Coronary artery (tissue), 2 donors: ENCODE measurements around the gene STAP2.

ENCODE experiments used
- DNase-seq: peaks from one replicate; pipeline ENCODE4 v3.0.0-alpha.2; 2017; ENCODE audit warnings: low spot score
- H3K27ac ChIP-seq, 2 donors: fragments of 200-600 bp; sonication (generic); one replicate each; pipeline ENCODE4 v1.5.1; 2016 to 2019
- H3K4me3 ChIP-seq: fragments of 200-600 bp; sonication (generic); 2 replicates; pipeline ENCODE4 v1.5.1; 2016; ENCODE audit warnings: mild to moderate bottlenecking, moderate library complexity
- TF ChIP-seq, protein P1 (sequence below): fragments of 200-600 bp; sonication (generic); IDR thresholded peaks from one replicate; pipeline ENCODE4 v1.5.1; 2019; ENCODE audit warnings: antibody characterized with exemption

Gene STAP2

DNA sequence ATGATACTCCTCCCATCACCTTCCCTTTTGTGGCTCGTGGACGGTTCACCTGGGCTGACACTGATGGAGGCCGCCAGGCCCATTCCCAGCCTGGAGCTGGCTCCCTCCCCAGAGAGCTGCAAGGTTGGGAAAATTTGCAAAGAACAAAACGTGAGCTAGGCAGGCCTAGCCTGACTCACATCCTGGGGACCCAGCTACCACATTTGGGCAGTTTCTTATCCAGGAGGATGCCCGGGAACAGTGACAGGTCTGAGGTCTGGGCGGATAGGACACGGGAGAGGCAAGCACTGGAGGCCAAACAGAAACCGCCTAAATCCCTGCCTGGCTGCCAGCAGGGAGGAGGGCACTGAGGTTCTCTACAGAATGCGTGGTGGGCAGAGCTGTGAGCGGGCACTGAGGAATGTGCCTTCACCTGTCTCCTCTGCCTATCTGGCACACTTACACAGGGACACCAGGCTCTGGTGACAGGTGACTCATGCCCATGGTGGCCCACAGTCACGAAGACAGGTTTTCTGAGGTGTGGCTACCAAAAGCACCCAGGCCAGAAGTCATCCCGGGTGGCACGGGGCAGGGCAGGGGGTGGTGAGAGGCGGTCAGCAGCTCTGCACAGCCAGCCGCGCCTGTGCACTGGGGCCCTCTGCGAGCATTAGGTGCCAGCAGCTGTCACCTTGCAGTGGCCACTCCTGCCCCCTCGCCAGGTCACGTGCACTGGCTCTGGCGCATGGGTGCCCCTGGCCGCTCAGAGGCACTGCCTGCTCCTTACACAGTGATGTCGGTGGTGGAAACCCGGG, 38.6 kb upstream of the STAP2 start:
- peak overlapping the region in 1 of 2 donors; percentile 97 for H3K27ac ChIP-seq
- no peak overlapping the region for H3K4me3 ChIP-seq

DNA sequence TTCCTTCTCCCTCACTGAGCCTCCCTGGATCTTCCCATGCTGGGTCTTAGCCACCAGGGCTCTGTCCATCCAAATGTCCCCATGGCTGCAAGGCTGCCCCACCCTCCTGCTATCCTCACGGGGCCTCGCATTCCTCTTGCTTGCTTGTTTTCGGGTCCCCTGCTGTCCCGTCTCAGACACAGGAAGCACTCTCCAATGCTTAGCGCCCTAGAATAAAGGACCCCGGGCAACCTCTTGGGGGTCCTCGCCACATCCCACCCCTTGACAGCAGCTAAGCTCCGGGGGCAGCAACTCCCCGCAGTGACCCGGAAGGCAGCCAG, 38.0 kb upstream of the STAP2 start:
- H3K27ac ChIP-seq = peak overlapping the region in 1 of 2 donors; percentile 97
- DNase-seq = no peak
- TF ChIP-seq, protein P1, sequence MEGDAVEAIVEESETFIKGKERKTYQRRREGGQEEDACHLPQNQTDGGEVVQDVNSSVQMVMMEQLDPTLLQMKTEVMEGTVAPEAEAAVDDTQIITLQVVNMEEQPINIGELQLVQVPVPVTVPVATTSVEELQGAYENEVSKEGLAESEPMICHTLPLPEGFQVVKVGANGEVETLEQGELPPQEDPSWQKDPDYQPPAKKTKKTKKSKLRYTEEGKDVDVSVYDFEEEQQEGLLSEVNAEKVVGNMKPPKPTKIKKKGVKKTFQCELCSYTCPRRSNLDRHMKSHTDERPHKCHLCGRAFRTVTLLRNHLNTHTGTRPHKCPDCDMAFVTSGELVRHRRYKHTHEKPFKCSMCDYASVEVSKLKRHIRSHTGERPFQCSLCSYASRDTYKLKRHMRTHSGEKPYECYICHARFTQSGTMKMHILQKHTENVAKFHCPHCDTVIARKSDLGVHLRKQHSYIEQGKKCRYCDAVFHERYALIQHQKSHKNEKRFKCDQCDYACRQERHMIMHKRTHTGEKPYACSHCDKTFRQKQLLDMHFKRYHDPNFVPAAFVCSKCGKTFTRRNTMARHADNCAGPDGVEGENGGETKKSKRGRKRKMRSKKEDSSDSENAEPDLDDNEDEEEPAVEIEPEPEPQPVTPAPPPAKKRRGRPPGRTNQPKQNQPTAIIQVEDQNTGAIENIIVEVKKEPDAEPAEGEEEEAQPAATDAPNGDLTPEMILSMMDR = no peak
- H3K4me3 ChIP-seq = no peak overlapping the region

More for the DNA sequence above, 38.6 kb upstream of the STAP2 start:
- DNase-seq = no peak
- TF ChIP-seq, protein P1 = no peak

DNA sequence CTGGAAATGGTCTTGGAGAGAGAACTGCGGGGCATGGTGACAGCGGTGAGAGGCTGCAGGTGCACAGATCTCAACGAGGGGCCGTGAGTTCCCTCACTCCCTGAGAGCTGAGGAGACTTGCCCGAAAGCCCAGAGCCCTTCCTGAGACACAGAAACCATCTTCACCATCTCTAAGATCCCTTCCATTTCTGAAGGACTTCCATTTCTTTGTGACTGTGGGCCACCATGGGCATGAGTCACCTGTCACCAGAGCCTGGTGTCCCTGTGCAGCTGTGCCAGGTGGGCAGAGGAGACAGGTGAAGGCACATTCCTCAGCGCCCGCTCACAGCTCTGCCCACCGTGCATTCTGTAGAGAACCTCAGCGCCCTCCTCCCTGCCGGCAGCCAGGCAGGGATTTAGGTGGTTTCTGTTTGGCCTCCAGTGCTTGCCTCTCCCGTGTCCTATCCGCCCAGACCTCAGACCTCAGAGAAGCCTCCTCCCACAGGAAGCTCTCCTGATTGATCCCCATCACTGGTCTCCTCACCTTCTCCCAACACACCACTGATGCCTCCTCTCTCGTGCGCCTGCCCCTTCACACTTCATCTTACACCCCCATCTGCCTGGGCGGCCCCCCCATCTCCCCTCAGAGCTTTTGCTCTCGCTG, 37.5 kb upstream of the STAP2 start:
- peak overlapping the region; percentile 15 to 97 for H3K27ac ChIP-seq
- no peak for DNase-seq
- TF ChIP-seq, protein P1 = no peak
- peak overlapping the region; percentile 3 for H3K4me3 ChIP-seq

DNA sequence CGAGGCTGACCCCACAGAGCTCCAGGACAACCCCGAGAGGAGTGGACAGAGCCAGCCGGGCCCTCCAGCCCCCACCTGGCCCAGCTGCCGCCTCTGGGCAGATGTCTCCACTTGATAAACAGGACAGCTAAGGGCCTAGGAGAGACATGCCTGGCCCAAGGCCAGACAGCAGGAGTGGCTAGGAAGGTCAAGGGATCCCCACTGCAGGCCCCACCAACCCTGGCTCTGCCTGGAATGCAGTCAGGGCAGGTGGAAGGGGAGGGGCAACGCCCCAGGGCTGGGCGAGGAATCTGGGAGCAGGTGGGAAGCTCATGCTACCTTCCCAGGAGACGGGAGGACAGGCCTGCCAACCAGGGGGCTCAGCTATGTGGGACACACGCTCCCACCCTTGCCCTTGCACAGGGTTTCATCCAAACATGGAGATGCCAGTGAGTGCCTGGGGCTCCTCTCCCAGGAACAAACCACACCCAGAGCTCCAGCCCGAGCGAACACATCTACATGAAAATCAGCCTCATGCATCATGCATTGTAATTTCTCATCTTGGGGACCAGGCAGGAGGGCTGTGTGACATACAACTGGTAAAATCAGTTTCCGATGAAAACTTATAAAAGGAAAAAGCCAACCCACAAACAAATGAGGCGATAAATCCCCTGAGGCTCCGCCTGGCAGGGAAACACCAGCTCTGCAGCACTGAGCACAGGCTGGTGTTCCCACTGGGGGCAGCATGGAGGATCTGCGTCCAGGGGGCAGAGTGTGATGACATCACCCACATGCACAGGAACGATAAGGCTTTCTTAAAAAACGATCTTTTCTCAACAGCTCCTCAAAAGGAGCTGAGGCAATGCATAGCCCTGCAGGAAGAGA, 36.8 kb upstream of the STAP2 start:
- peak overlapping the region; percentile 50 for H3K4me3 ChIP-seq

DNA sequence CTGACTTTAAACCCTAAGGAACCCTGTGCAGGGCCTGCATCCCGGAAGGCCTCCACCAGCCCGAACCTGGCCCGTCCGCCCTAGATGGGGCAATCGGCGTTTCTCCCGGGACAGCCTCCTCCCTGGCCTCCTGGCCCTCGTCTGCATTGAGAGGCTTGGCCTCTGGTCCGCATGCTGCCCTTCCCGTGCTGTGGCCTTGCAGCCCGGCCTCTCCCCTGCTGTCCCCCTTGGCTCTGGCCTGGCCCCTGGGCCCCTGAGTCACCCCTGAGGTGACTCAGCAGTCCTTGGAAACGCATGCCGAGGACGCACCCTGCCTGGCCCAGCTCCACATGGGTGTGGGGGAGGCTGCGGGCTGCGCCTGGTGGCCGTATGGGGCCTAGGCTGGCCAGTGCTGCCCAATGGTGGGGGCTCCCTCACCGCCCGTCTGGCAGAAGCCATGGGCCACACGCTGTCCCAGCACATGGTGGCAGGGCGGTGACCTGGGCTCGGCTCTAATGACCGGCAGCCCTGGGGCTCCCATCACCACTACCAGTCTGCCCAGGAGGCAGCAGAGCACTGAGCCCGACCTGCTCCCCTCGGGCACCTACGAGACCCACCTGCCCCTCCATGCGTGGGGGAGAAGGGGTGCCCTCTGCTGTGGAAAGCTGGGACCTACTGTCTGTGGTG, 36.0 kb upstream of the STAP2 start:
- DNase-seq = peak; percentile 94
- peak overlapping the region; percentile 76 to 97 for H3K27ac ChIP-seq
- peak overlapping the region; percentile 50 for H3K4me3 ChIP-seq
- TF ChIP-seq, protein P1 = no peak

More for the DNA sequence above, 36.8 kb upstream of the STAP2 start:
- no peak for DNase-seq
- TF ChIP-seq, protein P1 = no peak
- peak overlapping the region; percentile 76 to 97 for H3K27ac ChIP-seq

DNA sequence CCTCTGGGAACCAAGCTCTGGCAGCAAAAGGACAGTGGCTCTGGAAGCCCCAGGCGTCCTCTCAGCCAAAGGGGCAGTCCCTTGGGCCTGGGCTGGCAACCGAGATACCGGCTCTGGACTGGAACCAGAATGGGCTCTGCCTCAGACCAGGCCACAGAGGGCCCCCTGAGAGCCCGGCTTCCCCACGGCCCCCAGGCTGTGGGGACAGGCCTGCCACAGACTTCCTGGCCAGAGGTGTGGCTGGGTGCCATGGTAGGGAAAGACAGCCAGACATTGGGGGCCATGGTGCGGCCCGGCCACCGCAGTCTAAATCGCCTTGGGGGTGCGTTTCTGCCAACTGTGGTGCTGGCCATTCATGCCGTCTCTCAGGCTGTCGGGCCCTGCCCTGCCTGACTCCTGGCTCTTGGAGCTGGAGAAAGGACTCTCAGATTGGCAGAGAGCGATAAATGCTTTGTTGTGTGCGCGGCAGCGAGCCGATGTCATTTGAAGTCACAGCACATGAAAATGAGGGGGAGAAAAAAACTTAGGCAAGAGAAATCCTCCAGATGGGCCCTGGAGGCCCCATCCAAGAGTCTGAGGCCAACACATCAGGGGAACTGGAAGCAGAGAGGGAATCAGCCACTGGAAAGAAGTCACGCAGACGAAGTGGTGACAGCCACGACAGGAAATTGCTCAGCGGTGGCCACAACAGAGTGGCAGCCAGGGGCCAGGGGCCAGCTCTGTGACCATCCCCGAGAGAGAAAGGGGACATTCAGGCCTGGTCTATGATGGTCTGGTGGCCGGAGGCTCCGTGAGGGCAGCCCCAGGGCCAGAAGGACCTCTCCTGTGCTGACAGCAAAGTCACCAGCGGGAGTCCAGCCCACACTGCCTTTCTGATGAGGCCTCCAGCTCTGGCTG, 35.2 kb upstream of the STAP2 start:
- H3K4me3 ChIP-seq = peak overlapping the region; percentile 50
- TF ChIP-seq, protein P1 = no peak
- H3K27ac ChIP-seq = peak overlapping the region; percentile 76 to 97
- DNase-seq = peak; percentile 84
